Chondrocyte (in vitro differentiated cells): ENCODE measurements around the gene PRDM5. TPM values are rescaled to one million over a fixed set of nuclear protein-coding genes. Genes with fewer than 3 reads are reported as not detected.

Experiments
- DNase-seq: peaks from one replicate; pipeline ENCODE4 v3.0.0; 2021; ENCODE audit warnings: mixed read lengths, low spot score
- H3K27ac Mint-ChIP-seq: one replicate; pipeline ENCODE4 v1.8.0; 2021; ENCODE audit warnings: mild to moderate bottlenecking, moderate library complexity, mixed read lengths; ENCODE audit not compliant: unreplicated experiment
- H3K27me3 Mint-ChIP-seq: 2 replicates; pipeline ENCODE4 v1.8.0; 2021; ENCODE audit warnings: low read depth, mixed read lengths
- H3K36me3 Mint-ChIP-seq: 2 replicates; pipeline ENCODE4 v1.8.0; 2021; ENCODE audit warnings: low read depth, mixed read lengths
- H3K4me1 Mint-ChIP-seq: 2 replicates; pipeline ENCODE4 v1.8.0; 2021; ENCODE audit warnings: low read depth, mild to moderate bottlenecking, mixed read lengths
- H3K4me3 Mint-ChIP-seq: one replicate; pipeline ENCODE4 v1.8.0; 2021; ENCODE audit warnings: mild to moderate bottlenecking, moderate library complexity, mixed read lengths; ENCODE audit not compliant: unreplicated experiment
- H3K9me3 Mint-ChIP-seq: 2 replicates; pipeline ENCODE4 v1.8.0; 2021; ENCODE audit warnings: low read depth, mixed read lengths
- CTCF ChIP-seq: fragments of 200-600 bp; sonication (generic); IDR thresholded peaks from 2 replicates; pipeline ENCODE4 v1.5.0; 2021; ENCODE audit warnings: antibody characterized with exemption, mild to moderate bottlenecking, moderate library complexity
- total RNA-seq: library from RNA; stranded (reverse); gene quantifications from 3 replicates; pipeline ENCODE4 v1.2.1, GENCODE V29; 2021

Gene PRDM5
- total RNA-seq, 1 donor from 2014 or later = 9.3 TPM

GRCh38 chr4:120916937-120917336, 5.6 kb downstream of the PRDM5 start:
- no peak for DNase-seq
- TF ChIP-seq CTCF = no peak
- H3K4me3 Mint-ChIP-seq = no peak overlapping the region
- no peaks in the 10 kb centered on the region for H3K36me3 Mint-ChIP-seq
- H3K9me3 Mint-ChIP-seq = no peaks in the 10 kb centered on the region
- H3K4me1 Mint-ChIP-seq = peaks cover 26% of the 10 kb centered on the region
- H3K27ac Mint-ChIP-seq = no peak overlapping the region
- no peaks in the 10 kb centered on the region for H3K27me3 Mint-ChIP-seq

- H3K4me1 Mint-ChIP-seq = peaks cover 13% of the 10 kb centered on the region
- H3K4me3 Mint-ChIP-seq = no peak overlapping the region
- DNase-seq = no peak
Observed at GRCh38 chr4:120915336-120915735, 7.2 kb downstream of the PRDM5 start.

GRCh38 chr4:120903419-120903818, 19.1 kb downstream of the PRDM5 start:
- no peak overlapping the region for H3K4me3 Mint-ChIP-seq
- H3K27me3 Mint-ChIP-seq = no peaks in the 10 kb centered on the region
- no peaks in the 10 kb centered on the region for H3K9me3 Mint-ChIP-seq
- peaks cover 6% of the 10 kb centered on the region for H3K36me3 Mint-ChIP-seq
- TF ChIP-seq CTCF = no peak
- peaks cover 8% of the 10 kb centered on the region for H3K4me1 Mint-ChIP-seq
- no peak for DNase-seq
- no peak overlapping the region for H3K27ac Mint-ChIP-seq

More at GRCh38 chr4:120915336-120915735, 7.2 kb downstream of the PRDM5 start:
- H3K27ac Mint-ChIP-seq = no peak overlapping the region
- H3K9me3 Mint-ChIP-seq = no peaks in the 10 kb centered on the region
- H3K27me3 Mint-ChIP-seq = no peaks in the 10 kb centered on the region
- no peak for TF ChIP-seq CTCF
- no peaks in the 10 kb centered on the region for H3K36me3 Mint-ChIP-seq

GRCh38 chr4:120902925-120903324, 19.6 kb downstream of the PRDM5 start:
- no peak for TF ChIP-seq CTCF
- Mint-ChIP-seq H3K9me3 (no peaks in the 10 kb centered on the region), H3K36me3 (peaks cover 6% of the 10 kb centered on the region), H3K4me1 (peaks cover 8% of the 10 kb centered on the region), H3K27me3 (no peaks in the 10 kb centered on the region), H3K27ac (no peak overlapping the region), H3K4me3 (no peak overlapping the region)
- no peak for DNase-seq

- no peak for TF ChIP-seq CTCF
- Mint-ChIP-seq H3K27ac (peak overlapping the region; percentile 0), H3K4me3 (no peak overlapping the region), H3K27me3 (no peaks in the 10 kb centered on the region), H3K9me3 (no peaks in the 10 kb centered on the region), H3K36me3 (peaks cover 7% of the 10 kb centered on the region), H3K4me1 (peaks cover 8% of the 10 kb centered on the region)
- DNase-seq = no peak
Observed at GRCh38 chr4:120901731-120902130, 20.8 kb downstream of the PRDM5 start.
